ENCODE data around the gene PACRG. TPM values are rescaled to one million over a fixed set of nuclear protein-coding genes. Genes with fewer than 3 reads are reported as not detected.

The PACRG gene
- total RNA-seq, 2 experiments from 2014 or later = 0.66 to 0.81 TPM

GRCh38 chr6:163148451-163149278 is 420.9 kb downstream of the PACRG start:
- ChIA-PET CTCF (no interaction called here), POLR2A (no interaction called here)
- ATAC-seq (ENCODE audit: poor library complexity) (no peak), DNase-seq (no peak)
- H3K4me3 Mint-ChIP-seq = no peak overlapping the region
- H3K36me3 ChIP-seq (ENCODE audit: insufficient read depth, low read length) = no peaks in the 10 kb centered on the region
- peaks cover 5% of the 10 kb centered on the region for H3K27me3 Mint-ChIP-seq
- no peak overlapping the region for H3K4me3 ChIP-seq (ENCODE audit: low read length)
- peaks cover 0 to 2% of the 10 kb centered on the region in 2 experiments for H3K27me3 ChIP-seq (ENCODE audit: control insufficient read depth in 1 of 2, insufficient read depth in 2 of 2, low read length in 2 of 2)
- H3K4me1 ChIP-seq (ENCODE audit: insufficient read depth, low read length) = no peaks in the 10 kb centered on the region
- intact Hi-C loops (cut with DNase I, micrococcal nuclease) = no loop called here
- H3K9me3 Mint-ChIP-seq = no peaks in the 10 kb centered on the region
- H3K36me3 Mint-ChIP-seq (ENCODE audit: low read depth) = no peaks in the 10 kb centered on the region
- no peak overlapping the region for H3K27ac ChIP-seq (ENCODE audit: low read depth in 1 of 2, low read length in 2 of 2)
- H3K27ac Mint-ChIP-seq = no peak overlapping the region
- no peak for TF ChIP-seq CTCF (IDR thresholded peaks at IDR 0.05)
- H3K4me1 Mint-ChIP-seq (ENCODE audit: low read depth) = no peaks in the 10 kb centered on the region
- H3K9me3 ChIP-seq (ENCODE audit: control insufficient read depth in 1 of 2, insufficient read depth in 1 of 2, low read length in 2 of 2) = peaks cover 0 to 14% of the 10 kb centered on the region in 2 experiments

- CTCF ChIA-PET = interaction anchor here (0.6 kb wide), 1 partner anchor 812 kb away, joined by 3 read pairs; no protein-coding TSS in a partner anchor
- H3K27ac Mint-ChIP-seq = no peak overlapping the region
Observed at GRCh38 chr6:163149279-163149848, 421.6 kb downstream of the PACRG start.

GRCh38 chr6:163151212-163151611 is 423.4 kb downstream of the PACRG start:
- H3K36me3 Mint-ChIP-seq (ENCODE audit: low read depth) = no peaks in the 10 kb centered on the region
- no peaks in the 10 kb centered on the region for H3K4me1 Mint-ChIP-seq (ENCODE audit: low read depth)
- no peaks in the 10 kb centered on the region for H3K9me3 Mint-ChIP-seq
- Histone ChIP-seq H3K9me3 (ENCODE audit: control insufficient read depth in 1 of 2, insufficient read depth in 1 of 2, low read length in 2 of 2) (peaks cover 0 to 21% of the 10 kb centered on the region in 2 experiments), H3K4me1 (ENCODE audit: insufficient read depth, low read length) (no peaks in the 10 kb centered on the region), H3K4me3 (ENCODE audit: low read length) (no peak overlapping the region), H3K27me3 (ENCODE audit: control insufficient read depth in 1 of 2, insufficient read depth in 2 of 2, low read length in 2 of 2) (peaks cover 0 to 2% of the 10 kb centered on the region in 2 experiments), H3K27ac (ENCODE audit: low read depth in 1 of 2, low read length in 2 of 2) (no peak overlapping the region), H3K36me3 (ENCODE audit: insufficient read depth, low read length) (no peaks in the 10 kb centered on the region)
- no peak overlapping the region for H3K27ac Mint-ChIP-seq
- ATAC-seq (ENCODE audit: poor library complexity) (no peak), DNase-seq (no peak)
- intact Hi-C loops (cut with DNase I, micrococcal nuclease) = no loop called here
- CTCF ChIA-PET = no interaction called here
- POLR2A ChIA-PET = no interaction called here
- no peak for TF ChIP-seq CTCF (IDR thresholded peaks at IDR 0.05)
- no peak overlapping the region for H3K4me3 Mint-ChIP-seq
- H3K27me3 Mint-ChIP-seq = peaks cover 5% of the 10 kb centered on the region

More at GRCh38 chr6:163149279-163149848, 421.6 kb downstream of the PACRG start:
- intact Hi-C loops (cut with DNase I, micrococcal nuclease) = no loop called here
- POLR2A ChIA-PET = no interaction called here
- no peaks in the 10 kb centered on the region for H3K9me3 Mint-ChIP-seq
- Histone ChIP-seq H3K9me3 (ENCODE audit: control insufficient read depth in 1 of 2, insufficient read depth in 1 of 2, low read length in 2 of 2) (peaks cover 0 to 14% of the 10 kb centered on the region in 2 experiments), H3K4me1 (ENCODE audit: insufficient read depth, low read length) (no peaks in the 10 kb centered on the region), H3K27me3 (ENCODE audit: control insufficient read depth in 1 of 2, insufficient read depth in 2 of 2, low read length in 2 of 2) (peaks cover 0 to 2% of the 10 kb centered on the region in 2 experiments), H3K36me3 (ENCODE audit: insufficient read depth, low read length) (no peaks in the 10 kb centered on the region), H3K4me3 (ENCODE audit: low read length) (no peak overlapping the region), H3K27ac (ENCODE audit: low read depth in 1 of 2, low read length in 2 of 2) (no peak overlapping the region)
- ATAC-seq (ENCODE audit: poor library complexity) = no peak
- DNase-seq = no peak
- H3K27me3 Mint-ChIP-seq = peaks cover 5% of the 10 kb centered on the region
- H3K4me1 Mint-ChIP-seq (ENCODE audit: low read depth) = no peaks in the 10 kb centered on the region
- H3K36me3 Mint-ChIP-seq (ENCODE audit: low read depth) = no peaks in the 10 kb centered on the region
- no peak overlapping the region for H3K4me3 Mint-ChIP-seq
- TF ChIP-seq CTCF (IDR thresholded peaks at IDR 0.05) = no peak
